Smooth muscle cell (in vitro differentiated cells): ENCODE measurements around the gene DNAJC18. TPM values are rescaled to one million over a fixed set of nuclear protein-coding genes. Genes with fewer than 3 reads are reported as not detected.

Experiments
- DNase-seq: peaks from one replicate; lab custom pipeline; 2025; ENCODE audit not compliant: unreplicated experiment; lab: John Stamatoyannopoulos, UW
- H2AFZ ChIP-seq: fragments of 200-600 bp; sonication (generic); 2 replicates; pipeline ENCODE4 v1.6.0; 2016; ENCODE audit warnings: antibody characterized with exemption, low read depth, mild to moderate bottlenecking
- H3F3A ChIP-seq: fragments of 200-600 bp; sonication (generic); 2 replicates; pipeline ENCODE4 v1.6.0; 2017; ENCODE audit warnings: antibody characterized with exemption, low read depth
- H3K27ac ChIP-seq: fragments of 200-600 bp; sonication (generic); 2 replicates; pipeline ENCODE4 v1.5.1; 2016; ENCODE audit warnings: low read depth, mild to moderate bottlenecking
- H3K27me3 ChIP-seq: fragments of 200-600 bp; sonication (generic); 2 replicates; pipeline ENCODE4 v1.6.1; 2016; ENCODE audit warnings: low read depth, mild to moderate bottlenecking
- H3K36me3 ChIP-seq: fragments of 200-600 bp; sonication (generic); 2 replicates; pipeline ENCODE4 v1.5.1; 2016; ENCODE audit warnings: low read depth
- H3K4me1 ChIP-seq: fragments of 200-600 bp; sonication (generic); 2 replicates; pipeline ENCODE4 v1.5.1; 2016; ENCODE audit warnings: low read depth
- H3K4me2 ChIP-seq: fragments of 200-600 bp; sonication (generic); 2 replicates; pipeline ENCODE4 v1.6.0; 2016; ENCODE audit warnings: mild to moderate bottlenecking
- H3K4me3 ChIP-seq: fragments of 200-600 bp; sonication (generic); 2 replicates; pipeline ENCODE4 v1.5.1; 2016; ENCODE audit warnings: mild to moderate bottlenecking
- H3K79me2 ChIP-seq: fragments of 200-600 bp; sonication (generic); 2 replicates; pipeline ENCODE4 v1.6.0; 2016; ENCODE audit warnings: low read depth, mild to moderate bottlenecking
- H3K9ac ChIP-seq: fragments of 200-600 bp; sonication (generic); 2 replicates; pipeline ENCODE4 v1.6.0; 2016; ENCODE audit warnings: low read depth
- H3K9me3 ChIP-seq: fragments of 200-600 bp; sonication (generic); replicated peaks from 2 replicates; pipeline ENCODE4 v1.5.1; 2016; ENCODE audit warnings: low read depth
- H4K20me1 ChIP-seq: fragments of 200-600 bp; sonication (generic); 2 replicates; pipeline ENCODE4 v1.6.0; 2016; ENCODE audit warnings: low read depth
- WGBS: methylation state at CpG from one replicate; pipeline ENCODE4 v1.1.7; 2016; ENCODE audit warnings: low lambda C conversion rate; 5-methylcytosine and 5-hydroxymethylcytosine counted together
- polyA plus RNA-seq: library from polyadenylated mRNA; unstranded; fragments of >200 nt; fragmentation: Nextera tagmentation; extraction: Ambion mirVana; gene quantifications from 2 replicates; pipeline ENCODE4 v1.2.1, GENCODE V29; 2016
- total RNA-seq: library from RNA; depleted of rRNA; stranded (reverse); fragments of >200 nt; gene quantifications from 2 replicates; pipeline ENCODE4 v1.2.3, GENCODE V29; 2014
- TF ChIP-seq, protein P1 (sequence below): fragments of 200-600 bp; sonication (generic); IDR thresholded peaks from 2 replicates; pipeline ENCODE4 v1.5.1; 2017; ENCODE audit warnings: borderline replicate concordance, mild to moderate bottlenecking, antibody characterized with exemption; ENCODE audit not compliant: insufficient read depth, poor library complexity, severe bottlenecking

Gene DNAJC18
- total and polyA plus RNA-seq, 2 experiments from 2014 or later = 9.6 to 16.9 TPM

DNA sequence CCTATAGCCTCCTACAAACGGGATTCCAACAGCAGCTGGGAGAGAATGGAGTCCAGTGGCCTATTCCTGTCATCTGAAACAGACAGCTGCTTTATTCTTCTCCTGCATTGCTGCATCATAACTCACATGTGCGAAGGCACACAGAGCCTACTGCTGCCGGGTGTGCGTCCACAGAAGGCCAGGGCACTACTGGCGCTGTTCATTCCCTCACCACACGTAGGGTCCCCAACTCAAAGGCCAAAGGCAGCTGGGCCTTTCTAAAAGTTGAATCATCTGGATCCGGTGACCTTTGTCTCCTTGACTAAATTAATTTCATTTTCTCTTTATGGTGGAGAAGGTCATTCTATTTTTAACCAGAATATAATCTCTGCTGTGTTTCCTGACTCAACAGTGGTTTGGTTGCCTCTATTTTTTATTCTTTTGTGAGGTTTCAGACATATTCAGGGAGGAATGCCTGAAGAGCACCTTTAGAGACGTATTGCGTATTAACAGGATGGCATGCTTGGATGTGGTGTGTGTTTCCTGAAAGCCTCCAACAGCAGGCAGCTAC is 24.7 kb downstream of the DNAJC18 start:
- no peak overlapping the region for H3K4me3 ChIP-seq
- H3K36me3 ChIP-seq = no peaks in the 10 kb centered on the region
- no peaks in the 10 kb centered on the region for H3K9me3 ChIP-seq
- TF ChIP-seq, protein P1, sequence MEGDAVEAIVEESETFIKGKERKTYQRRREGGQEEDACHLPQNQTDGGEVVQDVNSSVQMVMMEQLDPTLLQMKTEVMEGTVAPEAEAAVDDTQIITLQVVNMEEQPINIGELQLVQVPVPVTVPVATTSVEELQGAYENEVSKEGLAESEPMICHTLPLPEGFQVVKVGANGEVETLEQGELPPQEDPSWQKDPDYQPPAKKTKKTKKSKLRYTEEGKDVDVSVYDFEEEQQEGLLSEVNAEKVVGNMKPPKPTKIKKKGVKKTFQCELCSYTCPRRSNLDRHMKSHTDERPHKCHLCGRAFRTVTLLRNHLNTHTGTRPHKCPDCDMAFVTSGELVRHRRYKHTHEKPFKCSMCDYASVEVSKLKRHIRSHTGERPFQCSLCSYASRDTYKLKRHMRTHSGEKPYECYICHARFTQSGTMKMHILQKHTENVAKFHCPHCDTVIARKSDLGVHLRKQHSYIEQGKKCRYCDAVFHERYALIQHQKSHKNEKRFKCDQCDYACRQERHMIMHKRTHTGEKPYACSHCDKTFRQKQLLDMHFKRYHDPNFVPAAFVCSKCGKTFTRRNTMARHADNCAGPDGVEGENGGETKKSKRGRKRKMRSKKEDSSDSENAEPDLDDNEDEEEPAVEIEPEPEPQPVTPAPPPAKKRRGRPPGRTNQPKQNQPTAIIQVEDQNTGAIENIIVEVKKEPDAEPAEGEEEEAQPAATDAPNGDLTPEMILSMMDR = no peak
- H3F3A ChIP-seq = no peaks in the 10 kb centered on the region
- no peak overlapping the region for H3K9ac ChIP-seq
- peaks cover 9% of the 10 kb centered on the region for H3K4me1 ChIP-seq
- DNase-seq = no peak
- H3K79me2 ChIP-seq = no peaks in the 10 kb centered on the region
- no peak overlapping the region for H2AFZ ChIP-seq
- 96% methylated on average over 9 of the region's 9 CpGs for WGBS
- no peak overlapping the region for H3K4me2 ChIP-seq
- no peaks in the 10 kb centered on the region for H3K27me3 ChIP-seq
- H3K27ac ChIP-seq = no peak overlapping the region
- H4K20me1 ChIP-seq = no peaks in the 10 kb centered on the region

DNA sequence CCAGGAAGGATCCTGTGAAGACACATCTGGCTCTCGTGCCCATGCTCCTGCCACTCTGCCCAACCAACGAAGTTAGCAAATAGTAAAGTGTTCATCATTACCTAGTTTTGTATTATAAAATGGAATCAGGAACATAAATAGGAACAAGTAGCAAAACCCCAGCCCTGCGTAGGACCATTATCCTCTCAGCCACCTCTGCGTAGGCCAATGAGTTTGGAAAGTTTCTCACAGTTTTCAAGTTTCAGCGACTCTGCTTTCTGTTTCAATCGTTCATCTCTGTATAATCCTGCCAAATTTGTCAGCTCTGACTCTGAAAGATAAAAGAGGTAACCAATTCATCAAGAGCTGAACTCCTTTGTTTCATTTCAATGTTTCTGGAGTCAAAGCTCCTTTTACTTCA is 25.4 kb downstream of the DNAJC18 start:
- H3K27ac ChIP-seq = no peak overlapping the region
- TF ChIP-seq, protein P1 = no peak

DNA sequence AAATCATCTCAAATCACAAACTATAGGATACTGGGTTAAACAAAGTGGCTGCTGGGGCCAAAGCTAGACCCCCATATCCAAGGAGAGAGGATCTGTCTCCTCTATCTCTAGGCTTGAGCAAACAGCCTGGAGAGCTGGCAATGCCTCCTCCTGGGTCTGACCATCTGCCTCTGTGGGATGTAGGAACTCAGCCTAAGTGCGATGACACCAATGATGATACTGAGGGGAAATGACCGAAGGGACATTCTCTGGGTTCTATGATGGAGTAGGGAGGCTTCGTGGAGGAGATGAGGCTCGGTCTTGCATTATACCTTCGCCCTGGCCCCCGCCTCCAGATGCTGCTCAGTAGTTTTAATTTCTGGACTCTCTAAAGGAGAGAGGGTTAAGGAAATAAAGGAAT is 26.2 kb downstream of the DNAJC18 start:
- Histone ChIP-seq H3K9ac (no peak overlapping the region), H4K20me1 (no peaks in the 10 kb centered on the region), H3K4me3 (no peak overlapping the region), H3K27me3 (no peaks in the 10 kb centered on the region), H3F3A (no peaks in the 10 kb centered on the region), H3K79me2 (no peaks in the 10 kb centered on the region), H3K9me3 (no peaks in the 10 kb centered on the region), H3K27ac (no peak overlapping the region), H2AFZ (no peak overlapping the region), H3K36me3 (no peaks in the 10 kb centered on the region), H3K4me2 (no peak overlapping the region), H3K4me1 (no peaks in the 10 kb centered on the region)
- 100% methylated on average over 6 of the region's 6 CpGs for WGBS
- DNase-seq = no peak
- TF ChIP-seq, protein P1 = no peak

More for the DNA sequence above, 25.4 kb downstream of the DNAJC18 start:
- no peaks in the 10 kb centered on the region for H3F3A ChIP-seq
- H4K20me1 ChIP-seq = no peaks in the 10 kb centered on the region
- H3K9me3 ChIP-seq = no peaks in the 10 kb centered on the region
- no peak for DNase-seq
- peaks cover 2% of the 10 kb centered on the region for H3K4me1 ChIP-seq
- H3K27me3 ChIP-seq = no peaks in the 10 kb centered on the region
- H2AFZ ChIP-seq = no peak overlapping the region
- no peaks in the 10 kb centered on the region for H3K36me3 ChIP-seq
- no peak overlapping the region for H3K9ac ChIP-seq
- H3K4me2 ChIP-seq = no peak overlapping the region
- no peak overlapping the region for H3K4me3 ChIP-seq
- no peaks in the 10 kb centered on the region for H3K79me2 ChIP-seq
- 97% methylated on average over 6 of the region's 6 CpGs for WGBS
